SK-N-SH (cell line): ENCODE data around the gene SAMD7. TPM values are rescaled to one million over a fixed set of nuclear protein-coding genes. Genes with fewer than 3 reads are reported as not detected.

Experiments
- CTCF ChIA-PET: fragments of 300-600, 350-600 bp; formaldehyde crosslinking; extraction: SDS; loops from one replicate; lab custom pipeline; 2021; lab: Yijun Ruan, JAX
- POLR2A ChIA-PET: fragments of 350-600 bp; sonication (Branson Sonifier 250); formaldehyde crosslinking; extraction: SDS; loops from one replicate; lab custom pipeline; 2020; ENCODE audit warnings: antibody characterized with exemption, inconsistent platforms; lab: Yijun Ruan, JAX
- DNase-seq: peaks from one replicate; pipeline ENCODE4 v3.0.0; 2012
- H2AFZ ChIP-seq: fragments of 200-600 bp; sonication (generic); 2 replicates; pipeline ENCODE4 v1.8.1; 2016; ENCODE audit warnings: antibody characterized with exemption, mild to moderate bottlenecking, low read depth
- H3F3A ChIP-seq: fragments of 200-600 bp; sonication (generic); replicated peaks from 2 replicates; pipeline ENCODE3; 2016; ENCODE audit warnings: antibody characterized with exemption, mild to moderate bottlenecking; ENCODE audit not compliant: insufficient read depth
- H3K27ac ChIP-seq, 2 experiments: fragments of 200-500 bp in 1 of 2; fragments of 200-600 bp in 1 of 2; sonication (Bioruptor generic) in 1 of 2; sonication (generic), shearing (Covaris generic) in 1 of 2; 2 replicates each; pipeline versions ENCODE4 v1.5.1 to v1.6.1; 2014 to 2016; ENCODE audit warnings: low read depth in 2 of 2, inconsistent platforms in 1 of 2, low read length in 1 of 2, mild to moderate bottlenecking in 1 of 2, mixed read lengths in 1 of 2
- H3K27me3 ChIP-seq: fragments of 200-600 bp; sonication (generic), shearing (Covaris generic); 2 replicates; pipeline ENCODE4 v1.6.1; 2016; ENCODE audit warnings: mixed run types; ENCODE audit not compliant: insufficient read depth
- H3K36me3 ChIP-seq, 2 experiments: fragments of 200-500 bp in 1 of 2; fragments of 200-600 bp in 1 of 2; sonication (Bioruptor generic) in 1 of 2; sonication (generic) in 1 of 2; replicated peaks in 1 of 2; 2 replicates each; pipeline versions ENCODE3 to v1.5.1; 2014 to 2016; ENCODE audit warnings: low read length in 1 of 2, mild to moderate bottlenecking in 1 of 2; ENCODE audit not compliant: insufficient read depth in 2 of 2, control insufficient read depth in 1 of 2
- H3K4me1 ChIP-seq, 2 experiments: fragments of 200-500 bp in 1 of 2; fragments of 200-600 bp in 1 of 2; sonication (Bioruptor generic) in 1 of 2; sonication (generic), shearing (Covaris generic) in 1 of 2; 2 replicates each; pipeline versions ENCODE4 v1.5.1 to v1.6.1; 2014 to 2016; ENCODE audit warnings: low read depth in 1 of 2, low read length in 1 of 2, mixed run types in 1 of 2; ENCODE audit not compliant: insufficient read depth in 2 of 2, control insufficient read depth in 1 of 2
- H3K4me2 ChIP-seq: fragments of 200-600 bp; sonication (generic), shearing (Covaris generic); 2 replicates; pipeline ENCODE4 v1.6.1; 2017; ENCODE audit warnings: mixed run types
- H3K4me3 ChIP-seq, 2 experiments: fragments of 200-500 bp in 1 of 2; fragments of 200-600 bp in 1 of 2; sonication (Bioruptor generic) in 1 of 2; sonication (generic), shearing (Covaris generic) in 1 of 2; 2 replicates each; pipeline versions ENCODE4 v1.5.1 to v1.8.1; 2014 to 2016; ENCODE audit warnings: low read depth in 2 of 2, inconsistent platforms in 1 of 2, low read length in 1 of 2, mild to moderate bottlenecking in 1 of 2, mixed read lengths in 1 of 2, moderate library complexity in 1 of 2
- H3K79me2 ChIP-seq: fragments of 200-600 bp; sonication (generic); 2 replicates; pipeline ENCODE4 v1.8.1; 2017; ENCODE audit warnings: mild to moderate bottlenecking; ENCODE audit not compliant: insufficient read depth
- H3K9ac ChIP-seq: fragments of 200-600 bp; sonication (generic); 2 replicates; pipeline ENCODE4 v1.6.1; 2017; ENCODE audit warnings: mixed run types
- H3K9me2 ChIP-seq: fragments of 200-600 bp; sonication (generic); 2 replicates; pipeline ENCODE4 v1.6.1; 2017; ENCODE audit warnings: mixed run types
- H3K9me3 ChIP-seq: fragments of 200-600 bp; sonication (generic); 2 replicates; pipeline ENCODE4 v1.6.1; 2017; ENCODE audit warnings: mixed run types, mild to moderate bottlenecking, moderate library complexity
- H4K20me1 ChIP-seq: fragments of 200-600 bp; sonication (generic); 2 replicates; pipeline ENCODE4 v1.6.1; 2017; ENCODE audit warnings: mild to moderate bottlenecking, mixed run types; ENCODE audit not compliant: insufficient read depth
- CHD2 ChIP-seq: fragments of 150-350 bp; IDR thresholded peaks from 2 replicates; pipeline ENCODE4 v1.6.1; 2018; ENCODE audit warnings: low read length; ENCODE audit not compliant: partially characterized antibody
- FOSL2 ChIP-seq: IDR thresholded peaks from 2 replicates; pipeline ENCODE4 v1.4.0; 2012; ENCODE audit warnings: low read depth, mild to moderate bottlenecking, moderate library complexity, borderline replicate concordance
- FOXJ3 ChIP-seq: sonication (generic); formaldehyde crosslinking; IDR thresholded peaks from 2 replicates; pipeline ENCODE4 v1.5.1; 2020; ENCODE audit warnings: mild to moderate bottlenecking, missing genetic modification reagents
- FOXM1 ChIP-seq: IDR thresholded peaks from 2 replicates; pipeline ENCODE4 v1.4.0; 2012; ENCODE audit warnings: low read depth, mild to moderate bottlenecking
- GABPA ChIP-seq: IDR thresholded peaks from 2 replicates; pipeline ENCODE4 v1.4.0; 2012; ENCODE audit warnings: low read depth, mild to moderate bottlenecking
- MEF2A ChIP-seq: IDR thresholded peaks from 2 replicates; pipeline ENCODE4 v1.4.0; 2012; ENCODE audit warnings: low read depth, borderline replicate concordance
- NFIC ChIP-seq: IDR thresholded peaks from 2 replicates; pipeline ENCODE4 v1.4.0; 2012; ENCODE audit warnings: borderline replicate concordance
- NRF1 ChIP-seq: IDR thresholded peaks from 2 replicates; pipeline ENCODE4 v1.6.1; 2012; ENCODE audit warnings: low read depth, mild to moderate bottlenecking, low read length
- POLR2AphosphoS5 ChIP-seq: IDR thresholded peaks from 2 replicates; pipeline ENCODE4 v1.6.1; 2012; ENCODE audit warnings: low read depth, low read length
- RAD21 ChIP-seq: IDR thresholded peaks from 2 replicates; pipeline ENCODE4 v1.6.1; 2012; ENCODE audit warnings: mild to moderate bottlenecking, low read length
- RCOR1 ChIP-seq: fragments of 150-350 bp; IDR thresholded peaks from 2 replicates; pipeline ENCODE4 v1.6.1; 2017; ENCODE audit warnings: antibody characterized with exemption, low read length
- RXRA ChIP-seq: IDR thresholded peaks from 2 replicates; pipeline ENCODE4 v1.4.0; 2012; ENCODE audit warnings: low read depth, mild to moderate bottlenecking, borderline replicate concordance
- SIN3A ChIP-seq: IDR thresholded peaks from 2 replicates; pipeline ENCODE4 v1.6.1; 2012; ENCODE audit warnings: low read depth, mild to moderate bottlenecking, low read length, moderate library complexity, borderline replicate concordance
- SMC3 ChIP-seq: IDR thresholded peaks from 2 replicates; pipeline ENCODE4 v1.6.1; 2012; ENCODE audit warnings: low read depth, low read length, improper control_type of control experiment
- TAF1 ChIP-seq: IDR thresholded peaks from 2 replicates; pipeline ENCODE4 v1.6.1; 2012; ENCODE audit warnings: low read depth, mild to moderate bottlenecking, low read length, moderate library complexity, borderline replicate concordance
- WGBS: methylation state at CpG from one replicate; pipeline ENCODE4 v1.1.6; 2017; ENCODE audit warnings: low lambda C conversion rate; 5-methylcytosine and 5-hydroxymethylcytosine counted together
- polyA plus RNA-seq, 3 experiments: library from polyadenylated mRNA; depleted of rRNA; stranded (reverse); fragments of >200 nt; gene quantifications; 2 replicates each; pipeline ENCODE4 v1.2.3, GENCODE V29; 2012
- TF ChIP-seq, protein P1 (sequence below): fragments of 150-350 bp; IDR thresholded peaks from 2 replicates; pipeline ENCODE4 v1.6.1; 2017; ENCODE audit warnings: antibody characterized with exemption, low read length, low read depth, borderline replicate concordance
- TF ChIP-seq, protein P2 (sequence below): IDR thresholded peaks from 2 replicates; pipeline ENCODE4; 2012
- TF ChIP-seq, protein P3 (sequence below): IDR thresholded peaks from 2 replicates; pipeline ENCODE4 v1.6.1; 2012; ENCODE audit warnings: mild to moderate bottlenecking, low read depth, low read length, moderate library complexity
- TF ChIP-seq, protein P4 (sequence below): fragments of 150-350 bp; IDR thresholded peaks from 2 replicates; pipeline ENCODE4 v1.6.1; 2016; ENCODE audit warnings: mild to moderate bottlenecking, low read depth, low read length
- TF ChIP-seq, protein P5 (sequence below): IDR thresholded peaks from 2 replicates; pipeline ENCODE4 v1.4.0; 2012; ENCODE audit warnings: low read depth

SAMD7 gene
- polyA plus RNA-seq, 1 of the 3 experiments (the other 2 are of a cell fraction) = not detected

DNA sequence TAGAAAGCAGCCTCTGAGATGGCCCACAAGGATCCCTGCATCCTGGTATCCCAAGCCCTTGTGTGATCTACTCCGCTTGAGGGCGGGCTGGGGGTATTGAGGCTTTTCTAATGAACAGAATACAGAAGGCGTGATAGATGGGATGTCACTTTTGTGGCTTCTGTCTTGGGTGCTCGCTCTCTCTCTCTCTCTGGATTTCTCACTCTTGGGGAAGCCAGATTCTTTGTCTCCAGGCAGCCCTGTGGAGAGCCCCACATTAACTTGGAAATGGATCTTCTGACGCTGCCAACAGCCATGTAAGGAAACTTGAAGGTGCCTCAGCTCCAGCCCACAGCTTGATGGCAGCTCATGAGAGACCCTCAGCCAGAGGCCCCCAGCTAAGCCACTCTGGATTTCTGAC is 28.4 kb downstream of the SAMD7 start:
- no peak overlapping the region for H3K4me3 ChIP-seq
- H3K9me2 ChIP-seq = no peaks in the 10 kb centered on the region
- WGBS = 71% methylated on average over 5 of the region's 5 CpGs
- ChIA-PET CTCF (no interaction called here), POLR2A (no interaction called here)
- no peaks in the 10 kb centered on the region for H3K4me1 ChIP-seq
- peaks cover 0 to 4% of the 10 kb centered on the region in 2 experiments for H3K36me3 ChIP-seq
- no peak overlapping the region for H2AFZ ChIP-seq
- no peaks in the 10 kb centered on the region for H3F3A ChIP-seq
- no peak overlapping the region for H3K4me2 ChIP-seq
- DNase-seq = no peak
- H3K9ac ChIP-seq = no peak overlapping the region
- TF ChIP-seq NFIC = no peak
- TF ChIP-seq FOSL2 = no peak
- no peak for TF ChIP-seq SIN3A
- TF ChIP-seq, protein P1, sequence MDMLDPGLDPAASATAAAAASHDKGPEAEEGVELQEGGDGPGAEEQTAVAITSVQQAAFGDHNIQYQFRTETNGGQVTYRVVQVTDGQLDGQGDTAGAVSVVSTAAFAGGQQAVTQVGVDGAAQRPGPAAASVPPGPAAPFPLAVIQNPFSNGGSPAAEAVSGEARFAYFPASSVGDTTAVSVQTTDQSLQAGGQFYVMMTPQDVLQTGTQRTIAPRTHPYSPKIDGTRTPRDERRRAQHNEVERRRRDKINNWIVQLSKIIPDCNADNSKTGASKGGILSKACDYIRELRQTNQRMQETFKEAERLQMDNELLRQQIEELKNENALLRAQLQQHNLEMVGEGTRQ = no peak
- TF ChIP-seq FOXJ3 = no peak
- H3K79me2 ChIP-seq = no peaks in the 10 kb centered on the region
- H3K27me3 ChIP-seq = no peaks in the 10 kb centered on the region; the same call in 1 of the 2 replicates
- no peaks in the 10 kb centered on the region for H3K9me3 ChIP-seq
- no peaks in the 10 kb centered on the region for H4K20me1 ChIP-seq
- H3K27ac ChIP-seq = no peak overlapping the region

DNA sequence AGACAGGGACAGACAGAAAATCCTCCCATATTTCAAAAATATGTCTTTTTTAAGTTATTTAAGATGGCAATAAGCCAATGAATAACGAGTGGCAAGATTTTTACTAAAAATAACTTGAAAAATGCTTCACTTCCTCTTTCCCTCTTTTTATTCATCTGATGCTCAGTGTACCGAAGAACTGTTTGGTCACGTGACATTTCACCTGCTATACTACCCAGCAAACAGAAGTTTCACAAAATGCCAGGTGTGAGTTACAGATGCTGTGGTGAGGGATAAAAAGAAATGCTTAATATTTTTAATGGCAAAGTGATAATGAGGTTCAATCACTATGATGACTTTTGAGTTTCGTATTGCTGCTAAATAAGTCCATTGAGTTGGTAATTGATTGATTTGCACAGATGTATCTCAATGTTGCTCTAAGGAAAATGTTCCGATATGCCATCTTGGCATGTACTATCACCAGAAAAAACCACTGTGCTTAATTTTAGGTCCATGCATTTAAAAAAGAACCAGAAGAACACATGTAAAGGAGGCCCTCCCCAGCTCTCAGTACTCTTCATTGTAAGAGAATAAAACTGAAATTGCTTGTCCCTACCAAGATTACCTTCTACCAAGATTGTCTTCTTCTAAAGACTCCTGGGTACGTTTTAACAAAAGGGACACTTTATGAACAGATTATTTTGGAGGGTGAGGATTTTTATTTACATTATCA is 29.3 kb downstream of the SAMD7 start:
- Histone ChIP-seq H3F3A (no peaks in the 10 kb centered on the region), H3K4me3 (no peak overlapping the region), H3K9me2 (no peaks in the 10 kb centered on the region), H2AFZ (no peak overlapping the region), H3K4me2 (no peak overlapping the region), H3K27me3 (no peaks in the 10 kb centered on the region), H3K4me1 (no peaks in the 10 kb centered on the region), H3K36me3 (peaks cover 0 to 4% of the 10 kb centered on the region in 2 experiments), H4K20me1 (no peaks in the 10 kb centered on the region), H3K79me2 (no peaks in the 10 kb centered on the region), H3K27ac (no peak overlapping the region), H3K9me3 (no peaks in the 10 kb centered on the region), H3K9ac (no peak overlapping the region)
- DNase-seq = no peak
- CTCF ChIA-PET = no interaction called here
- WGBS = 48% methylated on average over 6 of the region's 6 CpGs
- POLR2A ChIA-PET = no interaction called here
- TF ChIP-seq, protein P1 = no peak
- no peak for TF ChIP-seq RCOR1
- no peak for TF ChIP-seq MEF2A
- TF ChIP-seq, protein P2, sequence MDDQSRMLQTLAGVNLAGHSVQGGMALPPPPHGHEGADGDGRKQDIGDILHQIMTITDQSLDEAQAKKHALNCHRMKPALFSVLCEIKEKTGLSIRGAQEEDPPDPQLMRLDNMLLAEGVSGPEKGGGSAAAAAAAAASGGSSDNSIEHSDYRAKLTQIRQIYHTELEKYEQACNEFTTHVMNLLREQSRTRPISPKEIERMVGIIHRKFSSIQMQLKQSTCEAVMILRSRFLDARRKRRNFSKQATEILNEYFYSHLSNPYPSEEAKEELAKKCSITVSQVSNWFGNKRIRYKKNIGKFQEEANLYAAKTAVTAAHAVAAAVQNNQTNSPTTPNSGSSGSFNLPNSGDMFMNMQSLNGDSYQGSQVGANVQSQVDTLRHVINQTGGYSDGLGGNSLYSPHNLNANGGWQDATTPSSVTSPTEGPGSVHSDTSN = no peak
- no peak for TF ChIP-seq CHD2
- TF ChIP-seq, protein P3, sequence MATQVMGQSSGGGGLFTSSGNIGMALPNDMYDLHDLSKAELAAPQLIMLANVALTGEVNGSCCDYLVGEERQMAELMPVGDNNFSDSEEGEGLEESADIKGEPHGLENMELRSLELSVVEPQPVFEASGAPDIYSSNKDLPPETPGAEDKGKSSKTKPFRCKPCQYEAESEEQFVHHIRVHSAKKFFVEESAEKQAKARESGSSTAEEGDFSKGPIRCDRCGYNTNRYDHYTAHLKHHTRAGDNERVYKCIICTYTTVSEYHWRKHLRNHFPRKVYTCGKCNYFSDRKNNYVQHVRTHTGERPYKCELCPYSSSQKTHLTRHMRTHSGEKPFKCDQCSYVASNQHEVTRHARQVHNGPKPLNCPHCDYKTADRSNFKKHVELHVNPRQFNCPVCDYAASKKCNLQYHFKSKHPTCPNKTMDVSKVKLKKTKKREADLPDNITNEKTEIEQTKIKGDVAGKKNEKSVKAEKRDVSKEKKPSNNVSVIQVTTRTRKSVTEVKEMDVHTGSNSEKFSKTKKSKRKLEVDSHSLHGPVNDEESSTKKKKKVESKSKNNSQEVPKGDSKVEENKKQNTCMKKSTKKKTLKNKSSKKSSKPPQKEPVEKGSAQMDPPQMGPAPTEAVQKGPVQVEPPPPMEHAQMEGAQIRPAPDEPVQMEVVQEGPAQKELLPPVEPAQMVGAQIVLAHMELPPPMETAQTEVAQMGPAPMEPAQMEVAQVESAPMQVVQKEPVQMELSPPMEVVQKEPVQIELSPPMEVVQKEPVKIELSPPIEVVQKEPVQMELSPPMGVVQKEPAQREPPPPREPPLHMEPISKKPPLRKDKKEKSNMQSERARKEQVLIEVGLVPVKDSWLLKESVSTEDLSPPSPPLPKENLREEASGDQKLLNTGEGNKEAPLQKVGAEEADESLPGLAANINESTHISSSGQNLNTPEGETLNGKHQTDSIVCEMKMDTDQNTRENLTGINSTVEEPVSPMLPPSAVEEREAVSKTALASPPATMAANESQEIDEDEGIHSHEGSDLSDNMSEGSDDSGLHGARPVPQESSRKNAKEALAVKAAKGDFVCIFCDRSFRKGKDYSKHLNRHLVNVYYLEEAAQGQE = no peak
- TF ChIP-seq, protein P4, sequence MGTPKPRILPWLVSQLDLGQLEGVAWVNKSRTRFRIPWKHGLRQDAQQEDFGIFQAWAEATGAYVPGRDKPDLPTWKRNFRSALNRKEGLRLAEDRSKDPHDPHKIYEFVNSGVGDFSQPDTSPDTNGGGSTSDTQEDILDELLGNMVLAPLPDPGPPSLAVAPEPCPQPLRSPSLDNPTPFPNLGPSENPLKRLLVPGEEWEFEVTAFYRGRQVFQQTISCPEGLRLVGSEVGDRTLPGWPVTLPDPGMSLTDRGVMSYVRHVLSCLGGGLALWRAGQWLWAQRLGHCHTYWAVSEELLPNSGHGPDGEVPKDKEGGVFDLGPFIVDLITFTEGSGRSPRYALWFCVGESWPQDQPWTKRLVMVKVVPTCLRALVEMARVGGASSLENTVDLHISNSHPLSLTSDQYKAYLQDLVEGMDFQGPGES = no peak
- TF ChIP-seq TAF1 = no peak
- no peak for TF ChIP-seq GABPA
- no peak for TF ChIP-seq NRF1
- no peak for TF ChIP-seq RXRA
- TF ChIP-seq SMC3 = no peak
- TF ChIP-seq, protein P5, sequence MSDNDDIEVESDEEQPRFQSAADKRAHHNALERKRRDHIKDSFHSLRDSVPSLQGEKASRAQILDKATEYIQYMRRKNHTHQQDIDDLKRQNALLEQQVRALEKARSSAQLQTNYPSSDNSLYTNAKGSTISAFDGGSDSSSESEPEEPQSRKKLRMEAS = no peak
- no peak for TF ChIP-seq FOXM1
- no peak for TF ChIP-seq POLR2AphosphoS5
- TF ChIP-seq RAD21 = no peak
